ENCODE measurements around the gene RAD51B. TPM values are rescaled to one million over a fixed set of nuclear protein-coding genes. Genes with fewer than 3 reads are reported as not detected.

Gene RAD51B
- total RNA-seq, 2 donors from 2014 or later: 9.3 to 12.1 TPM

GRCh38 chr14:67970923-67971322 lies 151.3 kb downstream of the RAD51B start:
- Histone ChIP-seq H3K4me3 (no peak overlapping the region), H3K27me3 (replicated peaks; ENCODE audit: insufficient read depth) (no peaks in the 10 kb centered on the region), H3K9me3 (no peaks in the 10 kb centered on the region), H3K4me1 (ENCODE audit: control insufficient read depth in 1 of 2, low read depth in 2 of 2) (no peaks in the 10 kb centered on the region), H3K36me3 (no peaks in the 10 kb centered on the region), H3K27ac (no peak overlapping the region)
- no peak for DNase-seq (ENCODE audit: low spot score)
- no peak for TF ChIP-seq CTCF (IDR thresholded peaks at IDR 0.05)
- no peak for ATAC-seq (ENCODE audit: insufficient number of reproducible peaks, low FRiP score, low read depth)

DNA sequence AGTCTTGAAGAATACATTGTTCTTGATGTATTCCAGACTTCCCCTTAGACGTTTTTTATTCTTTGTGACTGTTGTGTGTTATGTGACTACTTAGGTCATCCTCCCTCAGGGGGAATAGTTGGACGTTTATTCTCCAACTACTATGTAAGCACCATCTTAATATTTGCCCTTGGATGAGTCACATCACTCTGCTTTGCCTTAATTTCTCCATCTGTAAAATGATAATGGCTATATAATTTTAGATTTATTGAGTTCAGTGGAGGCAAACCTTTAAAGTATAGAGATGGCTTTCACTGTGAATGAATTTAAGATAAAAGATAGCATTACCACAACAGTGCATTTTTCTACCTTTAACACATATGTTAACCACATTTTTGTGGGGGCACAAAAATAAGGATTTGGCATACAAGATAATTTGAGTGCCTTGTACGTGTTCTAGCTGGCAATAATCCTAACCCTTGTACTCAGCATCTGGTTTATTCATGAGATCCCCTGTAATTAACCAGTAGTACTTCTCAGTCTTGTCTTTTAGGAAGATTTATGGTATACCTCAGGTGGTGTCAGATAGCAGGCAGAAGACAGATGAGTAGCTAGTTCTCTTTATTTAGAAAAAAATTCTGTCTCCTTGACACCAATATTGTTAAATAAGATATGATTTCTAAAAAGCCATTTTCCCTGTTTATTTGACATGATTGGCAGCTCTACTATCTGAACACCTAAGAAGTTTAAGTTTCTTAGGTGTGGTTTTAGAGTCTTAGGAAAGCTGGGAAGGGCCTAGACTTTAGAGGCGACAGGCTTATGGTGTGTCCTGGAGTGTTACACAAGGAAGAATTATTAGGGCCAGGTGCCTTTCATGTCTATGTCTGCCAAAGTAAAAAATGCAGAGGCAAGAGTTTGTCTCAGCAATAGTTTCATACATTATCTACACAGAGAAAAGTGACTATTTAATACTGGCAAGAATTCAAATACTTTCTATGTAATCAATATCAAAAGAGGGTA lies 152.3 kb downstream of the RAD51B start:
- Histone ChIP-seq H3K4me1 (ENCODE audit: control insufficient read depth in 1 of 2, low read depth in 2 of 2) (no peaks in the 10 kb centered on the region), H3K27ac (no peak overlapping the region), H3K4me3 (no peak overlapping the region), H3K9me3 (no peaks in the 10 kb centered on the region), H3K36me3 (no peaks in the 10 kb centered on the region), H3K27me3 (replicated peaks; ENCODE audit: insufficient read depth) (no peaks in the 10 kb centered on the region)
- DNase-seq (ENCODE audit: low spot score): no peak
- TF ChIP-seq CTCF (IDR thresholded peaks at IDR 0.05): no peak
- no peak for ATAC-seq (ENCODE audit: insufficient number of reproducible peaks, low FRiP score, low read depth)

DNA sequence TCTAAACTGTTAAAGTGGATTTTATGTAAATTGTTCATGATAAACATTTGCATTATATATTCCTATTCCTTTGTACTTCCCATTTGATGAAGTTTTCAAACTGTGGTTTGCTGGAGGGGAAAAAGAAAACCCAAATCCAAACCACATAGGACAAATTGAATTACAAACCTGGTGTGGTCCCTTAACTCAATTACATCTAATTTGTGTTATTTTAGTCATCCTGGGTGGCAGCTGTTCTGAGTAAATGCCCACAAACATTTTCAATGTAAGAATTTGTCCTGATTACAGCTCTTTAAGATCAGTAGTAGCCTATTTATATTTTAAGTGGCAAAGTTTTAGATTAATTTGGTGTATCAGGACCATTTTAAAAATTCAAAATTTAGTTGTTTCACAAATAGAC lies 153.9 kb downstream of the RAD51B start:
- Histone ChIP-seq H3K27ac (no peak overlapping the region), H3K4me3 (no peak overlapping the region), H3K27me3 (replicated peaks; ENCODE audit: insufficient read depth) (no peaks in the 10 kb centered on the region), H3K36me3 (no peaks in the 10 kb centered on the region), H3K9me3 (no peaks in the 10 kb centered on the region), H3K4me1 (ENCODE audit: control insufficient read depth in 1 of 2, low read depth in 2 of 2) (no peaks in the 10 kb centered on the region)
- no peak for TF ChIP-seq CTCF (IDR thresholded peaks at IDR 0.05)
- ATAC-seq (ENCODE audit: insufficient number of reproducible peaks, low FRiP score, low read depth) (no peak), DNase-seq (ENCODE audit: low spot score) (no peak)

DNA sequence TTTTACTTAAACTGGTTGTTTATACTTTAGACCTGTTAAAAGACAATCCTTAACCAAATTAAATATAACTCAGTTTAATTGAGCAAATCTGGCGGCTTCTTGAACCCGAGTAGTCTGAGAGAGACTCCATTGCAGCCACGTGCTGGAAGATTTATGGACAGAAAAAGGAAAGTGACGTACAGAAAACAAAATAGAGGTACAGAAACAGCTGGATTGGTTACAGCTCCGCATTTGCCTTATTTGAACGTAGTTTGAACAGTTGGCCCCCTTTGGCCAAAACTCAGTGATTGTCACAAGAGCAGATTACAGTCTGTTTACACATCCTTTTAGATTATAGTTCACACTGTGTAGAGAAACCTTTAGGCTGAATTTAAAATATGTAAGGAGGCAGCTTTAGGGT lies 155.9 kb downstream of the RAD51B start:
- no peak overlapping the region for H3K27ac ChIP-seq
- TF ChIP-seq CTCF (IDR thresholded peaks at IDR 0.05): no peak
- no peaks in the 10 kb centered on the region for H3K27me3 ChIP-seq (replicated peaks; ENCODE audit: insufficient read depth)

DNA sequence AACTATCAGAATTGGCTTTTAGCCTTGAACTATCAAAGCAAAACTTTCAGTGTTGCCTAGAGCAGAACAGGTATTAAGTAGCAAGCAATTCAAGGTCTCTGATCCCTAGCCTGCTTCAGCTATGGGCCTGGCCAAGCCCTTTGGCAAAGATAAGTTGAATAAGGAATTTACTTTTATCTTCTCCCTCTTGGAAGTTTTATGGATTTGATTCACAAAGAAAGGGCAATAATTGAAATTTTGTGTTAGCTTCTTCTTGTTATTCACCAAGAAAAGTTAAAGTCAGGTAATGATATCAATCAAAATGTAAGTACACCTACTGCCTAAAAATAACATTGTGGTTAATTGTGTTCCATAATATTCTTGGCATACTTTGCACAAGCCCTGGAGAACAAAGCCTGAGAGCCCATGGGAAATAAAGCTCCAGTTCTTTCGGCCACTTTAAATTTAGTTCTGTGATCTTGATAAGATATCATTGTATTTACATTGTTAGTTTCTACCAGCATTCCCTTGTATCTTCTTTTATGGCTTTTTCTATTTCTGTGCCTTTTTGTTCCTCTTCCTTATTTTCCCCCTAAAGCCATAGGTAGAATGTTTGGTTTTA lies 158.0 kb downstream of the RAD51B start:
- no peaks in the 10 kb centered on the region for H3K9me3 ChIP-seq
- no peak for TF ChIP-seq CTCF (IDR thresholded peaks at IDR 0.05)
- DNase-seq (ENCODE audit: low spot score) (no peak), ATAC-seq (ENCODE audit: insufficient number of reproducible peaks, low FRiP score, low read depth) (no peak)
- H3K36me3 ChIP-seq: no peaks in the 10 kb centered on the region
- no peak overlapping the region for H3K27ac ChIP-seq
- H3K4me1 ChIP-seq (ENCODE audit: control insufficient read depth in 1 of 2, low read depth in 2 of 2): no peaks in the 10 kb centered on the region
- no peak overlapping the region for H3K4me3 ChIP-seq
- H3K27me3 ChIP-seq (replicated peaks; ENCODE audit: insufficient read depth): no peaks in the 10 kb centered on the region

More for the DNA sequence above, 155.9 kb downstream of the RAD51B start:
- H3K4me1 ChIP-seq (ENCODE audit: control insufficient read depth in 1 of 2, low read depth in 2 of 2): no peaks in the 10 kb centered on the region
- ATAC-seq (ENCODE audit: insufficient number of reproducible peaks, low FRiP score, low read depth): no peak
- DNase-seq (ENCODE audit: low spot score): no peak
- H3K36me3 ChIP-seq: no peaks in the 10 kb centered on the region
- H3K4me3 ChIP-seq: no peak overlapping the region
- H3K9me3 ChIP-seq: no peaks in the 10 kb centered on the region

Data from thoracic aorta (tissue), 2 donors.